IMR-90 (cell line): ENCODE data around the gene MAVS. TPM values are rescaled to one million over a fixed set of nuclear protein-coding genes. Genes with fewer than 3 reads are reported as not detected.

Experiments used
- ATAC-seq: fragments of 200-7000 bp; cut with Tn5 transposase; 2 replicates; pipeline ENCODE4 v1.9.1; 2020; ENCODE audit warnings: low read depth, mild to moderate bottlenecking, moderate library complexity
- BruUV-seq: library from RNA; stranded (reverse); fragments of 400-500 nt; replicated peaks from 2 replicates; lab custom pipeline; 2021; lab: Mats Ljungman, UMichigan
- CTCF ChIA-PET: fragments of 300-600 bp; formaldehyde crosslinking; extraction: SDS; loops from one replicate; lab custom pipeline; 2021; ENCODE audit warnings: antibody characterized with exemption; lab: Yijun Ruan, JAX
- POLR2A ChIA-PET: fragments of 300-600 bp; sonication (Branson Sonifier 250); formaldehyde crosslinking; loops from one replicate; lab custom pipeline; 2022; ENCODE audit warnings: antibody characterized with exemption; ENCODE audit not compliant: unreplicated experiment; lab: Charles Lee
- DNase-seq: peaks from one replicate; pipeline ENCODE4 v3.0.0; 2013
- H2AFZ ChIP-seq: replicated peaks from 2 replicates; pipeline ENCODE3; 2013; ENCODE audit warnings: low read length, mild to moderate bottlenecking; ENCODE audit not compliant: poor library complexity
- H2AK5ac ChIP-seq: 2 replicates; pipeline ENCODE4 v1.6.1; 2013; ENCODE audit warnings: low read depth, low read length, inconsistent platforms
- H2AK9ac ChIP-seq: replicated peaks from 2 replicates; pipeline ENCODE3; 2013; ENCODE audit warnings: mild to moderate bottlenecking, low read depth, low read length, moderate library complexity; ENCODE audit not compliant: poor library complexity
- H2BK120ac ChIP-seq: 2 replicates; pipeline ENCODE4 v1.6.1; 2013; ENCODE audit warnings: low read depth, low read length, inconsistent platforms
- H2BK15ac ChIP-seq: 3 replicates; pipeline ENCODE4 v1.6.1; 2013; ENCODE audit warnings: low read depth, low read length, inconsistent platforms
- H2BK20ac ChIP-seq: 2 replicates; pipeline ENCODE4 v1.6.1; 2013; ENCODE audit warnings: low read depth, mild to moderate bottlenecking, inconsistent platforms, low read length, moderate library complexity
- H2BK5ac ChIP-seq: 2 replicates; pipeline ENCODE4 v1.6.1; 2013; ENCODE audit warnings: mild to moderate bottlenecking, low read depth, low read length, inconsistent platforms; ENCODE audit not compliant: poor library complexity, severe bottlenecking
- H3K14ac ChIP-seq: replicated peaks from 2 replicates; pipeline ENCODE4 v1.6.1; 2013; ENCODE audit warnings: low read depth, low read length, inconsistent platforms
- H3K18ac ChIP-seq: 2 replicates; pipeline ENCODE4 v1.6.1; 2013; ENCODE audit warnings: low read depth, low read length, control low read depth
- H3K23ac ChIP-seq: 2 replicates; pipeline ENCODE4 v1.6.1; 2013; ENCODE audit warnings: low read depth, low read length, inconsistent platforms
- H3K27ac ChIP-seq: 2 replicates; pipeline ENCODE4 v1.5.1; 2013; ENCODE audit warnings: mild to moderate bottlenecking, control low read depth, low read length; ENCODE audit not compliant: insufficient read depth
- H3K27me3 ChIP-seq: 2 replicates; pipeline ENCODE4 v1.6.1; 2013; ENCODE audit warnings: low read length; ENCODE audit not compliant: control insufficient read depth, insufficient read depth
- H3K36me3 ChIP-seq: 2 replicates; pipeline ENCODE4 v1.6.1; 2013; ENCODE audit warnings: low read length, mixed read lengths; ENCODE audit not compliant: control insufficient read depth, insufficient read depth
- H3K4ac ChIP-seq: 2 replicates; pipeline ENCODE4 v1.6.1; 2013; ENCODE audit warnings: low read depth, low read length, inconsistent platforms
- H3K4me1 ChIP-seq: 2 replicates; pipeline ENCODE4 v1.6.1; 2013; ENCODE audit warnings: low read length, mixed read lengths; ENCODE audit not compliant: control insufficient read depth, insufficient read depth
- H3K4me2 ChIP-seq: 2 replicates; pipeline ENCODE4 v1.6.1; 2013; ENCODE audit warnings: low read depth, mild to moderate bottlenecking, control low read depth, low read length, moderate library complexity
- H3K4me3 ChIP-seq: 2 replicates; pipeline ENCODE4 v1.5.1; 2013; ENCODE audit warnings: low read depth, mild to moderate bottlenecking, control low read depth, low read length, moderate library complexity; ENCODE audit not compliant: insufficient read depth
- H3K56ac ChIP-seq: 2 replicates; pipeline ENCODE4 v1.6.1; 2013; ENCODE audit warnings: low read length, inconsistent platforms; ENCODE audit not compliant: insufficient read depth; ENCODE audit errors: extremely low read depth
- H3K79me1 ChIP-seq, 2 experiments: 2 replicates each; pipeline ENCODE4 v1.6.1; 2013; ENCODE audit warnings: low read length in 2 of 2, inconsistent platforms in 1 of 2, low read depth in 1 of 2
- H3K9ac ChIP-seq: 2 replicates; pipeline ENCODE4 v1.6.1; 2013; ENCODE audit warnings: low read depth, low read length, control low read depth
- H3K9me1 ChIP-seq: 2 replicates; pipeline ENCODE4 v1.6.1; 2013; ENCODE audit warnings: low read length, inconsistent platforms; ENCODE audit not compliant: insufficient read depth
- H3K9me3 ChIP-seq: 2 replicates; pipeline ENCODE4 v1.6.1; 2013; ENCODE audit warnings: low read length; ENCODE audit not compliant: control insufficient read depth, insufficient read depth
- H4K20me1 ChIP-seq: 2 replicates; pipeline ENCODE4 v1.6.1; 2013; ENCODE audit warnings: low read length, inconsistent platforms; ENCODE audit not compliant: insufficient read depth
- H4K5ac ChIP-seq: 2 replicates; pipeline ENCODE4 v1.6.1; 2013; ENCODE audit warnings: mild to moderate bottlenecking, low read depth, low read length, control low read depth
- H4K8ac ChIP-seq, 2 experiments: 2 replicates each; pipeline ENCODE4 v1.6.1; 2013; ENCODE audit warnings: low read depth in 2 of 2, low read length in 2 of 2, control low read depth in 1 of 2, inconsistent platforms in 1 of 2
- H4K91ac ChIP-seq: 2 replicates; pipeline ENCODE4 v1.6.1; 2013; ENCODE audit warnings: low read depth, low read length, inconsistent platforms; ENCODE audit not compliant: insufficient read depth
- BHLHE40 ChIP-seq: fragments of 150-350 bp; IDR thresholded peaks from 2 replicates; pipeline ENCODE4 v1.6.1; 2016; ENCODE audit warnings: mild to moderate bottlenecking, low read depth, low read length
- CEBPB ChIP-seq: IDR thresholded peaks from 2 replicates; pipeline ENCODE4 v1.6.1; 2012; ENCODE audit warnings: low read depth, low read length, improper control_type of control experiment
- FOS ChIP-seq: fragments of 150-350 bp; IDR thresholded peaks from 2 replicates; pipeline ENCODE4 v1.6.1; 2016; ENCODE audit warnings: low read depth, low read length
- MAFK ChIP-seq: IDR thresholded peaks from 2 replicates; pipeline ENCODE4 v1.6.1; 2012; ENCODE audit warnings: low read depth, low read length, improper control_type of control experiment
- MAZ ChIP-seq: IDR thresholded peaks from 2 replicates; pipeline ENCODE4 v1.6.1; 2012; ENCODE audit warnings: low read depth, mild to moderate bottlenecking, low read length, improper control_type of control experiment, moderate library complexity, borderline replicate concordance
- POLR2A ChIP-seq: IDR thresholded peaks from 2 replicates; pipeline ENCODE4 v1.6.1; 2012; ENCODE audit warnings: mild to moderate bottlenecking, low read depth, low read length
- RCOR1 ChIP-seq: IDR thresholded peaks from 2 replicates; pipeline ENCODE4 v1.6.1; 2012; ENCODE audit warnings: mild to moderate bottlenecking, low read length, improper control_type of control experiment; ENCODE audit not compliant: insufficient replicate concordance
- RFX5 ChIP-seq: IDR thresholded peaks from 2 replicates; pipeline ENCODE4 v1.8.0; 2012; ENCODE audit warnings: low read depth, mild to moderate bottlenecking, low read length, moderate library complexity
- SMC3 ChIP-seq: fragments of 150-350 bp; IDR thresholded peaks from 2 replicates; pipeline ENCODE4 v1.6.1; 2016; ENCODE audit warnings: low read depth, mild to moderate bottlenecking, antibody characterized with exemption, low read length, moderate library complexity
- USF2 ChIP-seq: fragments of 150-350 bp; IDR thresholded peaks from 2 replicates; pipeline ENCODE4 v1.6.1; 2017; ENCODE audit warnings: mild to moderate bottlenecking, antibody characterized with exemption, low read length, low read depth
- WGBS, 2 experiments: methylation state at CpG; one replicate each; pipeline versions ENCODE4 v1.1.5 to v1.1.7; 2013; ENCODE audit warnings: missing lambda C conversion rate in 2 of 2; ENCODE audit not compliant: insufficient read length in 1 of 2; ENCODE audit errors: extremely low coverage in 2 of 2; 5-methylcytosine and 5-hydroxymethylcytosine counted together
- dilution Hi-C: fragments of 300-500 bp; cut with HindIII; formaldehyde crosslinking; loops from one replicate; pipeline ENCODE4 v1.14.3; 2018; ENCODE audit warnings: low sequenced_read_pairs; ENCODE audit not compliant: unreplicated experiment
- in situ Hi-C: fragments of 300-500 bp; cut with MboI; formaldehyde crosslinking; loops from 3 replicates; pipeline ENCODE4 v1.14.3; 2019; ENCODE audit warnings: low sequenced_read_pairs, inconsistent platforms, mixed read lengths
- intact Hi-C: fragments of 100-400 bp; cut with micrococcal nuclease; formaldehyde crosslinking; loops from 2 replicates; pipeline ENCODE4 v1.10.0; 2022
- polyA plus RNA-seq, 3 experiments: library from polyadenylated mRNA; depleted of rRNA; stranded (reverse); fragments of >200 nt; gene quantifications; 2 replicates each; pipeline ENCODE4 v1.2.3, GENCODE V29; 2012; ENCODE audit warnings: low replicate concordance in 1 of 3
- total RNA-seq: library from RNA; depleted of rRNA; stranded (reverse); fragments of >200 nt; gene quantifications from 2 replicates; pipeline ENCODE4 v1.2.3, GENCODE V29; 2012
- TF ChIP-seq, protein P1 (sequence below): fragments of 150-350 bp; IDR thresholded peaks from 2 replicates; pipeline ENCODE4 v1.6.1; 2016; ENCODE audit warnings: low read depth, mild to moderate bottlenecking, low read length, moderate library complexity, borderline replicate concordance

The MAVS gene
- total and polyA plus RNA-seq, 2 of the 4 experiments (the other 2 are of a cell fraction), result 10.4 to 15.6 TPM

DNA sequence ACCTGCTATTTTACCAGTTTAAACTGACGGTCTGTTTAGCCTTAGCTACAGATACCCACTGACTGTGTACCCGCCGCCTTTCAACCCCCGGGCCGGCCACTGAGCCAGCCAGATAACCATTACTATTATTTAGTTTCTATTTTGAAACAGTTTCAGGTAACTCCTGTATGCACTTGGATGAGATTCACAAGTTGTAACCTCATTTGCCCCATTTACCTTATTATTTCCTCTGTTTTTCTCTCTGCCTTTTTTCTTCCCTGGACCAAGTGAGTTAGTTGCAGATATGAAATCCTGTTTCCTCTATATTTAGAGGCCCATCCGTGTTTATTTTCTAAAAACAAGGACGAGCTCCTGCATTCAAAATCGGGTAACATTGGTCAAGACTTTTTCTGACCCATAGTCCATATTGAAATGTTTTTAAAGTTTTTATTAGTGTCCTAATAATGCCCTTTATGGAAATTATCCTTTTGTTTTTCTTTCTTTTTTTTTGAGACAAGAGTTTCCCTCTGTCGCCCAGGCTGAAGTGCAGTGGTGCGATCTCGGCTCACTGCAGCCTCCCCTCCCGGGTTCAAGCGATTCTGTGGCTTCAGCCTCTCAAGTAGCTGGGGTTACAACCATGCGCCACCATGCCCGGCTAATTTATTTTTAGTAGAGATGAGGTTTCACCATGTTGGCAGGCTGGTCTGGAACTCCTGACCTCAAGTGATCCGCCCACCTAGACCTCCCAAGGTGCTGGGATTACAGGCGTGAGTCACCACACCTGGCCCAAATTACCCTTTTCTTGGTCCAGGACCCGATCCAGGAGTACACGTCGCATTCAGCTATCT lies 25.5 kb upstream of the MAVS start (continued):
- TF ChIP-seq MAFK, result no peak
- no peak for TF ChIP-seq MAZ

GRCh38 chr20:3821996-3822395 lies 24.6 kb upstream of the MAVS start:
- intact Hi-C loops, result no loop called here
- H3K27ac ChIP-seq, result no peak overlapping the region

More at GRCh38 chr20:3821996-3822395, 24.6 kb upstream of the MAVS start:
- in situ Hi-C loops (no loop called here), dilution Hi-C loops (no loop called here)
- Histone ChIP-seq H4K20me1 (no peaks in the 10 kb centered on the region), H2AFZ (no peak overlapping the region), H2AK9ac (no peak overlapping the region), H2BK5ac (no peak overlapping the region), H3K4ac (no peak overlapping the region), H2BK15ac (no peak overlapping the region), H3K4me3 (no peak overlapping the region), H4K8ac (no peak overlapping the region; a peak in 1 of 4 replicates), H2BK120ac (no peak overlapping the region), H3K4me2 (no peak overlapping the region), H3K23ac (no peak overlapping the region), H3K4me1 (peaks cover 8% of the 10 kb centered on the region; the same call in 1 of the 2 replicates), H3K14ac (no peak overlapping the region), H4K5ac (no peak overlapping the region), H3K56ac (no peak overlapping the region), H3K9me3 (no peaks in the 10 kb centered on the region), H3K36me3 (peaks cover 29% of the 10 kb centered on the region), H3K9ac (no peak overlapping the region), H4K91ac (no peak overlapping the region), H3K27me3 (no peaks in the 10 kb centered on the region), H3K18ac (no peak overlapping the region), H3K9me1 (0 out of 2 replicates have a peak, but pooled peaks cover 16% of the 10 kb centered on the region), H2BK20ac (no peak overlapping the region), H2AK5ac (no peak overlapping the region), H3K79me1 (peaks cover 14 to 37% of the 10 kb centered on the region in 2 experiments; a peak in 3 of 4 replicates)
- no TSS peak for BruUV-seq
- TF ChIP-seq RFX5, result no peak
- TF ChIP-seq CEBPB, result no peak
- TF ChIP-seq USF2, result no peak
- TF ChIP-seq RCOR1, result no peak
- TF ChIP-seq, protein P1, sequence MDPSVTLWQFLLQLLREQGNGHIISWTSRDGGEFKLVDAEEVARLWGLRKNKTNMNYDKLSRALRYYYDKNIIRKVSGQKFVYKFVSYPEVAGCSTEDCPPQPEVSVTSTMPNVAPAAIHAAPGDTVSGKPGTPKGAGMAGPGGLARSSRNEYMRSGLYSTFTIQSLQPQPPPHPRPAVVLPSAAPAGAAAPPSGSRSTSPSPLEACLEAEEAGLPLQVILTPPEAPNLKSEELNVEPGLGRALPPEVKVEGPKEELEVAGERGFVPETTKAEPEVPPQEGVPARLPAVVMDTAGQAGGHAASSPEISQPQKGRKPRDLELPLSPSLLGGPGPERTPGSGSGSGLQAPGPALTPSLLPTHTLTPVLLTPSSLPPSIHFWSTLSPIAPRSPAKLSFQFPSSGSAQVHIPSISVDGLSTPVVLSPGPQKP, result no peak
- TF ChIP-seq FOS, result no peak
- no peak for TF ChIP-seq POLR2A
- TF ChIP-seq MAFK, result no peak
- no peak for TF ChIP-seq SMC3
- TF ChIP-seq BHLHE40, result no peak
- 91% methylated on average over 7 of the region's 14 CpGs; no CpG with 5 or more reads in 1 of the 2 experiments for WGBS, 2 experiments
- ChIA-PET CTCF (no interaction called here), POLR2A (no interaction called here)
- DNase-seq (no peak), ATAC-seq (no peak)
